ENCODE measurements around the gene KIF23. TPM values are rescaled to one million over a fixed set of nuclear protein-coding genes. Genes with fewer than 3 reads are reported as not detected.

KIF23 gene
- total RNA-seq, 2 experiments from 2014 or later: 54.0 to 61.6 TPM

DNA sequence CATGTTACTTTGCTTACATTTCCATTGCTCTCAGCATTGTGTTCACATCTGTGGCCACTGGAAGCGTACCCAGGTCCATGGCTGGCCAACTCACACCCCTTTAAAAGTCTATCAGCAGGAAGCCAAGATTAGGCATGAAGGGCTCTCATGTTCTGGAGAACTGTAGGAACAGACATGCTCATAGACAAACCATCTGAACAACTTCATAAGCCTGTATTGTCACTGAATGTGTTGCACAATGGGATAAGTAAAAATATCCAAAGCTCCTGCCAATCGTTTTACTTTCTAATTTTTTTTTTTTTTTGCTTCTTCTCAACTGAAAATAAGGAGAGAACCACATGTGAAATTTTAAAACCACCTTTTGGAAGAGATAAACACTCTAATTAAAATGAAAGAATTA lies 44.9 kb downstream of the KIF23 start:
- CTCF ChIA-PET (ENCODE audit: unreplicated experiment): no interaction called here
- BruUV-seq (replicated peaks): no TSS peak

GRCh38 chr15:69460481-69460880 lies 46.3 kb downstream of the KIF23 start:
- ChIA-PET POLR2A (no interaction called here), CTCF (ENCODE audit: unreplicated experiment) (no interaction called here)
- H4K20me1 ChIP-seq (ENCODE audit: insufficient read depth, low read length): peaks cover 24% of the 10 kb centered on the region
- no peak overlapping the region for H3K4me2 ChIP-seq (ENCODE audit: low read length)
- no peaks in the 10 kb centered on the region for H3K9me2 ChIP-seq (ENCODE audit: insufficient read depth, low read length)
- TF ChIP-seq, protein P1, sequence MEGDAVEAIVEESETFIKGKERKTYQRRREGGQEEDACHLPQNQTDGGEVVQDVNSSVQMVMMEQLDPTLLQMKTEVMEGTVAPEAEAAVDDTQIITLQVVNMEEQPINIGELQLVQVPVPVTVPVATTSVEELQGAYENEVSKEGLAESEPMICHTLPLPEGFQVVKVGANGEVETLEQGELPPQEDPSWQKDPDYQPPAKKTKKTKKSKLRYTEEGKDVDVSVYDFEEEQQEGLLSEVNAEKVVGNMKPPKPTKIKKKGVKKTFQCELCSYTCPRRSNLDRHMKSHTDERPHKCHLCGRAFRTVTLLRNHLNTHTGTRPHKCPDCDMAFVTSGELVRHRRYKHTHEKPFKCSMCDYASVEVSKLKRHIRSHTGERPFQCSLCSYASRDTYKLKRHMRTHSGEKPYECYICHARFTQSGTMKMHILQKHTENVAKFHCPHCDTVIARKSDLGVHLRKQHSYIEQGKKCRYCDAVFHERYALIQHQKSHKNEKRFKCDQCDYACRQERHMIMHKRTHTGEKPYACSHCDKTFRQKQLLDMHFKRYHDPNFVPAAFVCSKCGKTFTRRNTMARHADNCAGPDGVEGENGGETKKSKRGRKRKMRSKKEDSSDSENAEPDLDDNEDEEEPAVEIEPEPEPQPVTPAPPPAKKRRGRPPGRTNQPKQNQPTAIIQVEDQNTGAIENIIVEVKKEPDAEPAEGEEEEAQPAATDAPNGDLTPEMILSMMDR (conservative IDR thresholded peaks at IDR 0.05; ENCODE audit: low read length): no peak
- no peak for TF ChIP-seq EZH2phosphoT487 (IDR thresholded peaks at IDR 0.05; ENCODE audit: borderline replicate concordance, low read depth, low read length)
- peaks cover 4% of the 10 kb centered on the region for H3K79me2 ChIP-seq (ENCODE audit: insufficient read depth, low read depth, low read length)
- DNase-seq (ENCODE audit: low spot score): no peak
- H3K9me3 ChIP-seq (ENCODE audit: low read length): no peaks in the 10 kb centered on the region
- H3K4me3 ChIP-seq (ENCODE audit: low read depth, low read length, poor library complexity, severe bottlenecking): no peak overlapping the region
- H3K36me3 ChIP-seq (ENCODE audit: insufficient read depth, low read length): peaks cover 27% of the 10 kb centered on the region
- intact Hi-C loops (cut with micrococcal nuclease; ENCODE audit: unreplicated experiment): no loop called here
- TSS peak; percentile 47 for BruUV-seq (replicated peaks)
- H3K27ac ChIP-seq (ENCODE audit: low read depth, low read length, poor library complexity, severe bottlenecking): no peak overlapping the region
- no peak overlapping the region for H2AFZ ChIP-seq (ENCODE audit: low read length)
- peaks cover 17% of the 10 kb centered on the region for H3K4me1 ChIP-seq (ENCODE audit: insufficient read depth, low read length, poor library complexity, severe bottlenecking)

More for the DNA sequence above, 44.9 kb downstream of the KIF23 start:
- no peak overlapping the region for H2AFZ ChIP-seq (ENCODE audit: low read length)
- no peak for DNase-seq (ENCODE audit: low spot score)
- no peaks in the 10 kb centered on the region for H3K9me3 ChIP-seq (ENCODE audit: low read length)
- peaks cover 18% of the 10 kb centered on the region for H3K79me2 ChIP-seq (ENCODE audit: insufficient read depth, low read depth, low read length)
- H3K4me3 ChIP-seq (ENCODE audit: low read depth, low read length, poor library complexity, severe bottlenecking): no peak overlapping the region
- H3K36me3 ChIP-seq (ENCODE audit: insufficient read depth, low read length): peaks cover 41% of the 10 kb centered on the region
- peaks cover 38% of the 10 kb centered on the region for H4K20me1 ChIP-seq (ENCODE audit: insufficient read depth, low read length)
- H3K4me1 ChIP-seq (ENCODE audit: insufficient read depth, low read length, poor library complexity, severe bottlenecking): peaks cover 31% of the 10 kb centered on the region
- intact Hi-C loops (cut with micrococcal nuclease; ENCODE audit: unreplicated experiment): loop anchor here (10.0 kb wide), 1 partner anchor 644 kb away; no protein-coding TSS in a partner anchor
- no peak overlapping the region for H3K27ac ChIP-seq (ENCODE audit: low read depth, low read length, poor library complexity, severe bottlenecking)
- POLR2A ChIA-PET: no interaction called here
- TF ChIP-seq, protein P1 (conservative IDR thresholded peaks at IDR 0.05; ENCODE audit: low read length): no peak
- TF ChIP-seq EZH2phosphoT487 (IDR thresholded peaks at IDR 0.05; ENCODE audit: borderline replicate concordance, low read depth, low read length): no peak
- no peak overlapping the region for H3K4me2 ChIP-seq (ENCODE audit: low read length)
- no peaks in the 10 kb centered on the region for H3K9me2 ChIP-seq (ENCODE audit: insufficient read depth, low read length)

- H4K20me1 ChIP-seq (ENCODE audit: insufficient read depth, low read length): 0 out of 2 replicates have a peak, but pooled peaks cover 8% of the 10 kb centered on the region
- intact Hi-C loops (cut with micrococcal nuclease; ENCODE audit: unreplicated experiment): no loop called here
- no peaks in the 10 kb centered on the region for H3K79me2 ChIP-seq (ENCODE audit: insufficient read depth, low read depth, low read length)
- peak overlapping the region; percentile 65 for H3K4me2 ChIP-seq (ENCODE audit: low read length)
- no peaks in the 10 kb centered on the region for H3K9me2 ChIP-seq (ENCODE audit: insufficient read depth, low read length)
- no peak for DNase-seq (ENCODE audit: low spot score)
- peaks cover 11% of the 10 kb centered on the region for H3K36me3 ChIP-seq (ENCODE audit: insufficient read depth, low read length)
- peak overlapping the region; percentile 99; the same call in 1 of the 2 replicates for H2AFZ ChIP-seq (ENCODE audit: low read length)
- no TSS peak for BruUV-seq (replicated peaks)
- H3K27ac ChIP-seq (ENCODE audit: low read depth, low read length, poor library complexity, severe bottlenecking): no peak overlapping the region
- TF ChIP-seq, protein P1 (conservative IDR thresholded peaks at IDR 0.05; ENCODE audit: low read length): no peak
- TF ChIP-seq EZH2phosphoT487 (IDR thresholded peaks at IDR 0.05; ENCODE audit: borderline replicate concordance, low read depth, low read length): no peak
- H3K4me3 ChIP-seq (ENCODE audit: low read depth, low read length, poor library complexity, severe bottlenecking): peak overlapping the region; percentile 69
- H3K9me3 ChIP-seq (ENCODE audit: low read length): no peaks in the 10 kb centered on the region
- ChIA-PET POLR2A (interaction anchor here (1.0 to 2.4 kb wide), 5 partner anchors 9 to 1043 kb away, joined by 4 to 67 read pairs (median 4); partner anchors contain the start of gene RPLP1), CTCF (ENCODE audit: unreplicated experiment) (interaction anchor here (0.6 to 1.9 kb wide), 6 partner anchors 8 to 1042 kb away, joined by 3 to 12 read pairs (median 6); partner anchors contain the start of gene RPLP1)
- peaks cover 14% of the 10 kb centered on the region for H3K4me1 ChIP-seq (ENCODE audit: insufficient read depth, low read length, poor library complexity, severe bottlenecking)
Observed at GRCh38 chr15:69462030-69462492, 47.9 kb downstream of the KIF23 start.
